ENCODE data around the gene RAG1.

- TF ChIP-seq CTCF (IDR thresholded peaks at IDR 0.05) = no peak
- TF ChIP-seq MAX (IDR thresholded peaks at IDR 0.05; ENCODE audit: low read depth) = no peak
- no peak for TF ChIP-seq NFIC (IDR thresholded peaks at IDR 0.05; ENCODE audit: borderline replicate concordance)
- TF ChIP-seq RAD21 (IDR thresholded peaks at IDR 0.05; ENCODE audit: low read length) = no peak
- no peak for TF ChIP-seq TAF1 (IDR thresholded peaks at IDR 0.05; ENCODE audit: borderline replicate concordance, low read depth, low read length)
- no peak for TF ChIP-seq REST (IDR thresholded peaks at IDR 0.05; ENCODE audit: low read depth, low read length)
- no peak for TF ChIP-seq ZBTB33 (IDR thresholded peaks at IDR 0.05; ENCODE audit: borderline replicate concordance, low read depth)
- no peak for TF ChIP-seq TEAD4 (IDR thresholded peaks at IDR 0.05; ENCODE audit: borderline replicate concordance, insufficient read depth)
- TF ChIP-seq POLR2AphosphoS5 (IDR thresholded peaks at IDR 0.05; ENCODE audit: low read depth, low read length) = no peak
- TF ChIP-seq FOXM1 (IDR thresholded peaks at IDR 0.05; ENCODE audit: low read depth) = no peak
- no peak for TF ChIP-seq CHD2 (IDR thresholded peaks at IDR 0.05; ENCODE audit: low read length, partially characterized antibody)
- TF ChIP-seq SIN3A (IDR thresholded peaks at IDR 0.05; ENCODE audit: borderline replicate concordance, low read depth, low read length) = no peak
- TF ChIP-seq MXI1 (IDR thresholded peaks at IDR 0.05; ENCODE audit: low read depth, low read length) = no peak
Measured at GRCh38 chr11:36581536-36581935, 13.7 kb downstream of the RAG1 start.

Data from SK-N-SH (cell line).